ENCODE data around the gene DGKG.

The DGKG gene

DNA sequence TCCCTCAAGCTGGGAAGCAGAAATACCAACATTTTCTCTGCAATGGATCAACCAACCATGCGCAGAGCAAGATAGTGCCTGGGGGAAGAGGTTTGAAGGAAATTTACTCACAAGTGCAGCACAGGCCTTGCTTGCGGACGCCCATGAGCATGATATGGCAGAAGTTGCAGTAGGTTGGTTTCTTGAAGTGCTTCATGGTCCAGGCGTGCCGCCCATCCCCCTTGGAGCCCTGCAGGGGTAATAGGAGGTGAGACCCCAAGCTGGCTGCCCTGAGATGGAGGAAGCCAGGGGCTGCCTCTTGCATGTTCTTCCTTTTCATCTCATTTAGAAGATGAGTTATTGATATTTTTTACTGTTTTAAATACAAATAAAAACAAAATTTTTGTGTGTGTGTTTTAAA lies 86.6 kb downstream of the DGKG start:
- no peak for DNase-seq (ENCODE audit: low read depth in 2 of 2)

DNA sequence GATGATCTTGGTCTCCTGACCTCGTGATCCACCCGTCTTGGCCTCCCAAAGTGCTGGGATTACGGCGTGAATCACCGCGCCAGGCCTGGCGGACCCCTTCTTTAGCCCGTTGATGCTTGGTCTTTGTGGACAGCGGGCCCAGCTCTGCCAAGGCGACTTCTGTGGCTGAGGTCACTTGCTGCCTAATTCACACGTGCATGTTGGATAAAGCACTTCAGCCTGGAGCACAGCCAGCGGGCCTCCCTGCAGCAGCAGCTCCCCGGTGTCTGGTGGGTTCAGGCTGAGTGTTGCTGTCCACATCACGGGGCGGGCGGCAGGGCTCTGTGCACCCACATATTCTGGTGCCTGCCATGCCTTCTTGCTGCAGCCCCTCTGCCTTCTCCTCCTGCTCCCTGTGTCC lies 88.4 kb downstream of the DGKG start:
- no peak for DNase-seq (ENCODE audit: low read depth in 2 of 2)

DNA sequence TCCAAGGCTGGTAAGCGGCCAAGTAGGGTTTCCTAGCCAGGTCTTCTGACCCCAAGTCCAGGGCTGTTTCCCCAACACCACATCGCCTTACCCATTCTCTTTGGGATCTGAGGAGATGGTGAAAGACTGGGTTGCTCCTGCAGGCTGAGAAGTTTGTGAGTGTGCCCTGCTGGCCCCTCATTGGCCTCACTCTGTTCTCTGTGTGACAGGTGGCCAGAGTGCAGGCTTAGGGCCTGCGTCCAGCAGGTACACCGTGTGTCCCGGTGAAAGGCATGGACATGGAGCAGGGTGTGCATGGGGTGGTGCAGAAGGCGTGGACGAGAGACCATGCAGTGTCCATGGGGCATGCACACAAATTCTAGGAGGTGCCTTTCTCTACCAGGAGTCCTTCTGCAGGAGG lies 91.3 kb downstream of the DGKG start:
- DNase-seq (ENCODE audit: low read depth in 2 of 2): no peak

DNA sequence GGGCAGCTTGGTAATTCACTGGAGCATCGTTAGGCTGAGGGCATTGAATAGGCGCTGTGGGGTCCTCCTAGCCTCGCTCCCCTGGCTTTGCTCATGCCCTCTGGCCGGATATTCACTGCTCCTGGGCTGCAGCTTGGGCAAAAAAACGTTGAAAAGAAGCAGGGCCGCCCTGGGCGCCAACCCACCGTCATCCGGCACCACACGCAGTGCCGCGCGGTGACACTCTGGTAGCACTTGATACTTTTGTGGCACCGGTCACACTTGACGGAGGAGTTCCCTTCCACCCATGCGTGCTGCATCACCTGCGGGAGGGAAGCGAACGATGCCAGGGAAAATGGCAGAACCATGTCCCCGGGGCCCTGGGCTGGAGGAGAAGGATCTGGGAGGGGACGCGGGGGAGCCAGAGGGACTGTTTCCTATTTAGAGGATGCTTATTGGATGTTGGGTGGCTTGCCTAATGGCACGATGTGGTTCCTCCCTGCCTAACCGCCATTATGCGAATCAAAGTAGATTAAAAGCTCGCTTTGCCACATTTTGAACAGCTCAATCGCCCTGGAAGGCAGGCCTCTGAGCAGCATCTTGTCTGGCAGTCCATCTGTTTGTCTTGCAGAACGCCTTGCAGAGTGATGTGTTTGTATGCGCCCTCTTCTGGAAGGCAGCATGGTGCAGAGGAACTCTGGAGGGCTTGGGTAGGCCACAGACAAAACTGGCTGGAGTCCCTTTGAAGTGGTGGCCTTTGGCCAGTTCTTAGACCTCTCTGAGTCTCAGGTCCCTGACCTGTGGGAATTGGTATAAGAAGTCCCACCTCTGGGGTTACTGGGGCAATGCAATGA lies 93.2 kb downstream of the DGKG start:
- no peak for DNase-seq (ENCODE audit: low read depth in 2 of 2)

GRCh38 chr3:186267758-186268157 lies 94.3 kb downstream of the DGKG start:
- DNase-seq (ENCODE audit: low read depth in 2 of 2): no peak

DNA sequence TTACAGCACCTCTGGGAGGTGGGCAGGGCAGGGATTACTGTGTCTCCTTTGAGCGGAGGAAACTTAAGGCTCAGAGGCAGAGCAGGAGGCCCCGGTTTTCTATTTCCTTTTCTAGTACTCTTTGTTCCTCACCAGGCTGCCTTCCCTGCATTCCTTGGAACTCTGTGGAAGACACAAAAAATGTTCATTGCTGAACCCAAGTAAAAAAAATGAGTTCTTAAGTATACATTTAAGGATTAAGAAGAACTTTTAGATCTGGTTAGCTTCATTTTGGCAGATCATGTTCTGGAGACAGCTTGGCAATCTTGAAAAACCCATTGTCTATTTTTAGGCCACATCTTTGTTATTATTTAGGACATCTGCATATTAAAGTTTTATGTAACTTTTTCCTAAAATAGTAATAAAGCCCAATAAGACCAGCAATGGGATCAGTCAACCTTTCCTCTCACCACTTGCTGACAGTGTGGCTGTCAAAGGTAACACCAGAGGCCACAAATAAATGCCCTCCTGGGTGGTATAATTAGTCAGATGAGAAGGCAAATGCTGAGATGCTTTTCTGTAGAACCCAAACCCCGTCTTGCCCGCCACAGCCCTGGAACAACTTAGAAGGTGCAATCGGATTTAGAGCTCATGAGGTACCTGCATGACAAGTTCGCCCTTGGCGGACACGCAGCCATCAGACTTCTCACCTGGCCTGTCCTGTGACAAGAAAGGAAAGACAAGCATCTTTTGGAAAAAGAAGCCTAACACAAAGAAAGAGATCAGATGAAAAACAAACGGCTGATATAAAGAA lies 97.2 kb downstream of the DGKG start:
- no peak for DNase-seq (ENCODE audit: low read depth in 2 of 2)

GRCh38 chr3:186261638-186262037 lies 100.4 kb downstream of the DGKG start:
- no peak for DNase-seq (ENCODE audit: low read depth in 2 of 2)

DNA sequence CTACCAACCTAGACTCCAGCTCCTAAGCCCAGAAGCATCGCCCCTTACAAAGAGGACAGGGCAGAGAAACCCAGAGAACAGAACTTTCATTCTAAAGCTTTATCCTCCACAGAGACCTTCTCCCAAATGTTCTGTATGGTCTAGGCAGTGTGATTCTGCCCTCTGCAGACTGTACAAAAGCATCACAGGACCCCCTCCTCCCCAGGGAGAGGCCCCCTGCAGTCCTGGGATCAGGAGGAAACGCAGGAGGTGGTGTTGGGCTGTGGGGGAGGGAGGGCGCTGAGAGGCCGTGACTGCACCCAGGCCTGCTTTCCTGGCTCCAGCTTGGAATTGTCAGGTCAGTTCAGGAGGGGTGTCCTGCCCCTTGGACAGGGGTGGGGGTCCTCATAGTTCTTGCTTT lies 101.3 kb downstream of the DGKG start:
- no peak for DNase-seq (ENCODE audit: low read depth in 2 of 2)

DNA sequence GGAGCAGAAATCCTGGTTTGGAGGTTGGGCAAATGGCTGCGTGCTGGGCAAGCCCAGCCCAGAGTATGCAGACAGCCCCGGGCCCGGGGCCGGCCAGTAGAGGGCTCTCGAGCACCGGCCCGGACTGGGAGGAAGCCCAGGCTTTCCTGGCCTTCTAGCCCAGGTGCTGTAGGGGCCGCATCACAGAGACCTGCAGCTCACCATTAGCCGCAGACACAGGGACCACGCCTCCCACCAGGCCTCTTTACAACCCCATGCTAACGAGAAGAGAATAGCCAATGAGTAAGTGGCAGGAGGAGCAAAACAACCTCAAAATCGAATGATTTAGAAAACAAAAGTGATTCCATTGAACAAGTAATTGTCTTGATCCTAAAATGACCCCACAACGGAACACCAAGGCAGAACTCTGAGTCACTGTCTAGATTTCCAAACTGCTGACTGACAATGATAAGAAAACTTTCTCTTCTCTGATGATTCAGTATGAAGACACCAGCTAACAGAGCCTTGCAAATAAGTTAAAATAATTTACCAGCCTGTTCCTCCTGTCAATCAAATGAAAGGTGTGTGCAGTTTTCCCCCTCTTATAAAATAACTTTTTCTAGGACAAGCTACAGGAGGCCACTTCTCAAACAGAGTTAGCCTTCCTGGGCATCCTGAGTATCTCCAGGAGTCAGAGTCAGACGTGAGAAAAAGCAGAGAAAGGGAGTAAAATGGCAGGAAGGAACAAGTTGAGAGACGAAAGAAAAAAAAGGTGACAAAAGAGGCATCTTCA lies 102.2 kb downstream of the DGKG start:
- no peak for DNase-seq (ENCODE audit: low read depth in 2 of 2)

DNA sequence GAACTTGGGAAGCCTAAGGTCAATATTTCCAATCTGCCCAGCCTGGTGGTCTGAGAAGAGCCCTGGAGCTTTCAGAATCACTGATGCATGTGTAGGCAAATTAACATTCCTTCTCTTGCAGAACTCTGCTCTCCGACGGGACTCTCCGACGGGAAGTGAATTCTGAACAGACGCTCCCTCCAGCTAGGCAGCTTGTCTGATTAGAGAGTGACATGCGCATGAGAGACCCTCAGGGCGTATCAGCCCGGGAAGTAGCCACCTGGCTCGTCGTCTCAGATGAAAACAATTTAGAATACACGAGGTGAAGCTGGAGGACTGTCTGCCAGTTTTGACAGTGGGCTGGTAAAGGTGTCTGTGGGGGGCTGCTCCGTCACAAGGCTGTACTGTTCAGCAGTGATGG lies 103.1 kb downstream of the DGKG start:
- DNase-seq (ENCODE audit: low read depth in 2 of 2): no peak

GRCh38 chr3:186257866-186258265 lies 104.2 kb downstream of the DGKG start:
- no peak for DNase-seq (ENCODE audit: low read depth in 2 of 2)

DNA sequence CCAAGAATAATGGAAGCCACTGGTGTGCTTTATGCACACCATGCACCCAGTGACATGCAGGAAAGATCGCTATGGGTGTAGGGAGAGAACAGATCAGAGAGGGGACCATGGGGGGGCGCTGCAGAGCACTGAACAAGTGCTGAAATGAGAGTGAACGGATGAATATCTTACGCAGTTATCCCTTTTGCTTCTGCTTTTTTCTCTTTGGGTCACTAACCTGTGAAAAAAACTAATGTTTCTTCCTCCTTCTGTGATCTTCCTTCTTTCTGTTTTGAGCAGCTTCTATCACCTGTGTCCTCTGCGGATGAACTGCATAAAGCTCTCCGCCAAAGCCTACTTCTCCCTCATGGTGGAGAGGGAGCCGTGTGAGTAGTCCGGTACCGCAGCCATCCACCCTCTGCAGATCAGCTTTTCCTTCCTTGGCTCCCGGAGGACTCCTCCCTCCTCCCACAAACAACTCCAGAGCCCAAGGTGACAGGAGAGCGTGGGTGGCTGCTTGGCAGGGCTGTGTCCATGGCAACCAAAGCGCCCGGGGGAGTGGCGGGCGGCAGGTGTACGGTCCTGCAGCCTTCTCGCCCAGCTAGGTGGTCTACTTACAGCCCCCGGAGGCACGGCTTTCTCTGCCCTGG lies 106.2 kb downstream of the DGKG start:
- no peak for DNase-seq (ENCODE audit: low read depth in 2 of 2)

DNA sequence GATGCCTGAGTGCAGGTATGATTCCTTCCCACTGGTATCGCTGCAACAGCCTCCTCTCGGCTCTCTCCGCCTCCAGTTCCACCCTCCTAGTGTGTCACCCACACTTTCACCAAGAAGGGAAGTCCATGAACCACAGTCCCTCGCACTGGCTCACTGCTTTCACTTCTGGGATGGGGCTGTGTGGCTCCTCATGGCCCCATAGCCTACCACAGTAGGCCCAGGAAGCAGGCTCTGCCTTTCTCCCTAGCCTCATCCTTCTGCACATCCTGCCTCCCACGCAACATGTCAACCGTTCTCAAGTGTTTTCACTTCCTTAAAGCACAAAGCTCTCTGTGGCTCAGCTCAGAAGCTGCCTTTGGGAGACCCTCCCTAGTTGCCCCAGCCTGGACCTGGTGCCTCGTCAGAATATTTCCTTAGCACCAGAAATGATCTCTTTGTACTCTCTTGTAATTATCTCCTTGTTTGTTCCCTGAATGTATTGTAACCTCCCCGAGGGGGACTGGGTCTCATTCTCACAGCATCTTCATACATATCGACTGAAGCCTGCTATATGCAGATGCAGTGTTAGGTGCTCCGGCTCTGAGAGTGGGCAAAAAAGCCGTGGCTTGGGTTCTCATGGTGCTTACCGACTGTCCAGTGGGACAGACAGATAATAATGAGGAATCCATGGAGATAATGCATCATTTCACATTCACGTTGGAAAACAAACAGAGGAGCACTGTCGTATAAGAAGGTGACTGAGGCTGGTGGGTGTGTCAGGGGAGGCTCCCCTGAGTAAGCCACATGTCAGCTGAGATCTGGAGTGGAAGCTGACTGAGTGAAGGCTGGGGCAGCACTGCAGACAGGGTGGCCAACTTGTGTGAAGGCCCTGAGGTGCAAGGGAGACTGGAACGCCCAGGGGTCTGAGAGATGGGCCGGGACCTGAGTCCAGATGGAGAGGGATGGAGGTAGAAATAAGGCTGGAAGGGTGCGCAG lies 107.1 kb downstream of the DGKG start:
- no peak for DNase-seq (ENCODE audit: low read depth in 2 of 2)

GRCh38 chr3:186251948-186252619 lies 110.0 kb downstream of the DGKG start:
- no peak for DNase-seq (ENCODE audit: low read depth in 2 of 2)

- DNase-seq (ENCODE audit: low read depth in 2 of 2): no peak
These were observed 113.2 kb downstream of the DGKG start for GRCh38 chr3:186248850-186249249.

GRCh38 chr3:186247821-186248814 lies 113.9 kb downstream of the DGKG start:
- DNase-seq (ENCODE audit: low read depth in 2 of 2): no peak

DNA sequence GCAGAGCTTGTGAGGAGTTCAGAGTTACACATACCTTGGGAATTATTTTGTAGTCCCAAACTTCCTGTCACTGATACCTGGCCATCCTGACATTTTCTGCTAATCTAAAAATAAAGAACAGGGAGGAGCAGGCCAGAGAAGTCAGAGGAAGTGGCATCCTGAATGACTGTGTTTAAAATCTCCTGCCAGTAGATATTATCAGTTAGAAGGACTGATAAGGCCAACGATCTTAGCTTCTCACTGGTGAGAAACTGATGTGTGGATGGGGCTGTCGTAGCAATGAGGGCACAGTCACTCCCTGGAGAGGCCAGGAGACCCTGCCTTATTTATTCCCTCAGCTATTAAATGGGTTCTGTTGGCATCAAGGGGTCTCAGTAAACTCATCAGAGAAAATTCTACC lies 115.1 kb downstream of the DGKG start:
- no peak for DNase-seq (ENCODE audit: low read depth in 2 of 2)

GRCh38 chr3:186244016-186244415 lies 118.0 kb downstream of the DGKG start:
- DNase-seq (ENCODE audit: low read depth in 2 of 2): no peak

Measured in fibroblast of skin of left biceps (primary cell).